HepG2 (cell line): Measurements from ENCODE around the gene ERBB4.

Experiments used
- RBM22 ChIP-seq: fragments of 200-400 bp; formaldehyde crosslinking; optimal IDR thresholded peaks from 2 replicates; pipeline ENCODE3; 2017; ENCODE audit warnings: mild to moderate bottlenecking, low read length, moderate library complexity
- ZBTB3 ChIP-seq: sonication (generic); formaldehyde crosslinking; IDR thresholded peaks from 2 replicates; pipeline ENCODE4 v1.4.0; 2020; ENCODE audit warnings: low read depth, mild to moderate bottlenecking, moderate library complexity, missing genetic modification reagents, borderline replicate concordance

DNA sequence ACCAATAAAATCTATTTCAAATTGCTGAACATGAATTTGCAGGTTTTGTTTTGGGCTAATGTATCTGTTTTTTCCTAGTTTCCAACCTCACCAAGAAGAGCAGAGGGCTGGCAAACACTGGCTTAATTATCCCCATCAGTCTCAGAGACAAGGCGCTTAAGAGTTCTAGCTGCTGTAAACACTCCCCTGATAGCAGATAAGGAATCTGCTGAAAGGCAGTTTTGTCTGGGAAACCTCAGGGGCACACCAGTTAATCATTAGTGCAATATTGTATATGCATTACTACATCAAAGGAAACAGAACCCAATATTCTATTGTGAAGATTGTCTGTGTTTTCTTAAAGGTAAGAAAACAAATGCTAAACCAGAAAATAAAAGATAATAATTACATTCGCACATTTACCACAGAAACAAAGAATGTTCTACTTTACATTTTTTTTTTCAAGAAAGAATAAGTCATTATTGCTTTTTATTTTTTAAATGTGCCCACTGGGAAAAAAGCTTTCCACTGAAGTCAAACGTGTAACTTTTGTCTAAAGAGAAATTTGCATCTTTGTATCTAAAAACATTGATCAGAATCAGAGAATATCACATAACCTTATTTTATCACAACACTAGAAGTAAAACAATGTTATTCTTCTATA is 179.1 kb downstream of the ERBB4 start:
- TF ChIP-seq ZBTB3 (no peak), RBM22 (no peak)
